GM18502 (cell line): ENCODE data around the gene IVNS1ABP.
"Not testable (repeated sequence)": the region's sequence is repeated elsewhere in the genome, so short reads cannot be mapped to it uniquely, and the experiment has no call there.

Source experiments
- ATAC-seq: cut with Tn5 transposase; IDR thresholded peaks from one replicate; pipeline ENCODE4 v1.9.1; 2021; ENCODE audit warnings: mild to moderate bottlenecking; ENCODE audit not compliant: unreplicated experiment, poor library complexity

Gene IVNS1ABP

DNA sequence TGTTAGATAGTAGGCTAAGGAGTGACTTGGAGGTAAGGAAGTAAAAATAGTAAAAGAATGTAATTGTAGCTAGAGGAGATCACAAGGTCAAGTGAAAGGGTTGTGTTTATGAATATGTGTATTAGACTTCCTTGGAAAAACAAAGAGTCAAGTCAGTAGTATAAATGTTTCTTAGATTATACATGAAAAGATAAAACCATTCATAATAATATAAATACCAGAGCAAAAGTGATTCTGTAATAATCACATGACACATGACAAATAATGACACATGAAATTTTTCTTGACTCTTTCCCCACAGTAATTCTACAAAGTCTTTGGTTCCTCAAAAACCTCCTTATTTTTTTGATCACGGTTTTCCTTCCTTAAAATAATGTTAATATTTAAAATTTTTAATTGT, 56.4 kb downstream of the IVNS1ABP start:
- no peak for ATAC-seq

DNA sequence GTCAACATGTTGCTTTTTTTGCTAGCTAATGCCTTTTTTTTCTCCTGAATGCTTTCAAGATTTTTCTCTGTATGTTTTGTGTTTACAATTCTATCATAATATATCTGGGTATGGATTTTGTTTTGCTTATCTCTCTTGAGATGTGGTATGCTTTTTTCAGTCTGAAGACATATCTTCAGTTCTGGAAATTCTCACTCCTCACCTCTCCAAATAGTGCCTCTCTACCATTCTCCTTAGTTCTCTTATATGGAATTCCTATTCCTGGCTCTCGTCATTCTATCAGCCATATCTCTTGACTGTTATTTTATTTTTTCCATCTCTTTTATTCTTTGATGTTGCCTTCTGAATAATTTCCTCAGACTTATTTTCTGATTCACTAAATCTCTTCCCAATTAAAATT, 58.4 kb downstream of the IVNS1ABP start:
- ATAC-seq, result no peak

DNA sequence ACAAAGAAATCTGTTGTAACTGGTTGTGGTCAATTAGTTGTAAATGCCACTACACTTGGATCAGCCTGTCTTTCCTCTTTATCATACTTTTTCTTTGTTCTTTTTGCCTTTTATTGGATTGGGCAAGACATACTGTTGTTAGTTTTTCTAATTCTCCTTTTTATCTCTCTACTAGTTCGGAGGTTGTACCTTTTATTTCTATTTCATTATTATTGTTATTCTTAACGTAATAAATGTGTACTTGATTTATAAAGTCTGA, 59.2 kb downstream of the IVNS1ABP start:
- no peak for ATAC-seq

DNA sequence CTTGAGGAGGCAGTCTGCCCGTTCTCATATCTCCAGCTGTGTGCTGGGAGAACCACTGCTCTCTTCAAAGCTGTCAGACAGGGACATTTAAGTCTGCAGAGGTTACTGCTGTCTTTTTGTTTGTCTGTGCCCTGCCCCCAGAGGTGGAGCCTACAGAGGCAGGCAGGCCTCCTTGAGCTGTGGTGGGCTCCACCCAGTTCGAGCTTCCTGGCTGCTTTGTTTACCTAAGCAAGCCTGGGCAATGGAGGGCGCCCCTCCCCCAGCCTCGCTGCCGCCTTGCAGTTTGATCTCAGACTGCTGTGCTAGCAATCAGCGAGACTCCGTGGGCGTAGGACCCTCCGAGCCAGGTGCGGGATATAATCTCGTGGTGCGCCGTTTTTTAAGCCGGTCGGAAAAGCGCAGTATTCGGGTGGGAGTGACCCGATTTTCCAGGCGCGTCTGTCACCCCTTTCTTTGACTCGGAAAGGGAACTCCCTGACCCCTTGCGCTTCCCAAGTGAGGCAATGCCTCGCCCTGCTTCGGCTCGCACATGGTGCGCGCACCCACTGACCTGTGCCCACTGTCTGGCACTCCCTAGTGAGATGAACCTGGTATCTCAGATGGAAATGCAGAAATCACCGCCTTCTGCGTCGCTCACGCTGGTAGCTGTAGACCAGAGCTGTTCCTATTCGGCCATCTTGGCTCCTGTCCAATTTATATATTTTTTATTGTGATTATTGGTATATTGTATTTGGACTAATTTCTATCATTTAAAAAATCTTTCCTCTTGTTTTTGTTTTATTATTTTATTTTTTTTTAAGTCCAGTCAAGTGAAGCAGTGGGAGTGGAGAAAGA, 59.7 kb downstream of the IVNS1ABP start:
- ATAC-seq, result not testable (repeated sequence)

DNA sequence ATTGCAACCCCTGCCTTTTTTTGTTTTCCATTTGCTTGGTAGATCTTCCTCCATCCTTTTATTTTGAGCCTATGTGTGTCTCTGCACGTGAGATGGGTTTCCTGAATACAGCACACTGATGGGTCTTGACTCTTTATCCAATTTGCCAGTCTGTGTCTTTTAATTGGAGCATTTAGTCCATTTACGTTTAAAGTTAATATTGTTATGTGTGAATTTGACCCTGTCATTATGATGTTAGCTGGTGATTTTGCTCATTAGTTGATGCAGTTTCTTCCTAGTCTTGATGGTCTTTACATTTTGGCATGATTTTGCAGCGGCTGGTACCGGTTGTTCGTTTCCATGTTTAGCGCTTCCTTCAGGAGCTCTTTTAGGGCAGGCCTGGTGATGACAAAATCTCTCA, 61.4 kb downstream of the IVNS1ABP start:
- not testable (repeated sequence) for ATAC-seq

DNA sequence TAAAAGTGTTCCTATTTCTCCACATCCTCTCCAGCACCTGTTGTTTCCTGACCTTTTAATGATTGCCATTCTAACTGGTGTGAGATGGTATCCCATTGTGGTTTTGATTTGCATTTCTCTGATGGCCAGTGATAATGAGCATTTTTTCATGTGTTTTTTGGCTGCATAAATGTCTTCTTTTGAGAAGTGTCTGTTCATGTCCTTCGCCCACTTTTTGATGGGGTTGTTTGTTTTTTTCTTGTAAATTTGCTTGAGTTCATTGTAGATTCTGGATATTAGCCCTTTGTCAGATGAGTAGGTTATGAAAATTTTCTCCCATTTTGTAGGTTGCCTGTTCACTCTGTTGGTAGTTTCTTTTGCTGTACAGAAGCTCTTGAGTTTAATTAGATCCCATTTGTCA, 64.6 kb downstream of the IVNS1ABP start:
- not testable (repeated sequence) for ATAC-seq

DNA sequence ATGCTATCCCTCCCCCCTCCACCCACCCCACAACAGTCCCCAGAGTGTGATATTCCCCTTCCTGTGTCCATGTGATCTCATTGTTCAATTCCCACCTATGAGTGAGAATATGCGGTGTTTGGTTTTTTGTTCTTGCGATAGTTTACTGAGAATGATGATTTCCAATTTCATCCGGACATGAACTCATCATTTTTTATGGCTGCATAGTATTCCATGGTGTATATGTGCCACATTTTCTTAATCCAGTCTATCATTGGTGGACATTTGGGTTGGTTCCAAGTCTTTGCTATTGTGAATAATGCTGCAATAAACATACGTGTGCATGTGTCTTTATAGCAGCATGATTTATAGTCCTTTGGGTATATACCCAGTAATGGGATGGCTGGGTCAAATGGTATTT, 65.1 kb downstream of the IVNS1ABP start:
- not testable (repeated sequence) for ATAC-seq

DNA sequence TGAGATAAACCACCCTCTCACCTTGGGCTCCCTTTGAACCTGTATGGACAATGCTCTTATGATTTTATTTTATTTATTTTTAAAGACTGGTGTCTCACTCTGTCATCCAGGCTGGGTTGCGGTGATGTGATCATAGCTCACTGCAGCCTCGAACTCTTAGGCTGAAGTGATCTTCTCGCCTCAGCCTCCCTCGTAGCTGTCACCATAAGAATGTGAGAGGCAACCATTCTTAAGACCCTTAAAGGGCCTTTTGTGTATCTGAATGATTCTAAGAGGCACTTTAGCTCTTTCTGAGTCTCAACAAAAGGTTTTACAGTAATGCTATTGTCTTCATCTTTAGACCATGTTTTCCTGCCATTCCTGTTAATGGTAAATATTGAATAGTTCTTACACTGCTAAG, 67.0 kb downstream of the IVNS1ABP start:
- no peak for ATAC-seq

DNA sequence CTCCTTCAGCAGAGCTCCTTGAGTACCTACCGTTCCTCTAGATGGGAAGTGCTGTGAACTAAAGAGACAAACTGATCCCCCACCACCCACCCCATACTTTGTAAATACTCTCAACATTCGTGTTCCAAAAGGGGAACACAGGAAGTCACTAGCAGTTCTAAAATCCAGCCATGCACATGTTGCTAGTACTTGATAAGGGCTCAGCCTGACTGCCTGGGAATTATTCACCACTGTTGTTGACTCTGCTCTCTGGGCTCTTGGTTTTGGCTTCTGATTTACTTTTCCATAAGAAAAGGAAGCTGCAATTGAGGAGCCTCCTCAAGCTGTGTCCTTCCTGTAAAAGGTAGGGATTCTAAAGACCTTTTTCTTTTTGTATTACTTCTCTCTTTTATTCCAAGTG, 67.5 kb downstream of the IVNS1ABP start:
- ATAC-seq, result no peak
